HG02571 (cell line): Measurements from ENCODE around the gene BLVRA.
"Not testable (repeated sequence)": the region's sequence is repeated elsewhere in the genome, so short reads cannot be mapped to it uniquely, and the experiment has no call there.

Experiments used
- ATAC-seq: cut with Tn5 transposase; IDR thresholded peaks from one replicate; pipeline ENCODE4 v1.9.1; 2021; ENCODE audit warnings: mild to moderate bottlenecking, moderate library complexity; ENCODE audit not compliant: unreplicated experiment

The BLVRA gene

DNA sequence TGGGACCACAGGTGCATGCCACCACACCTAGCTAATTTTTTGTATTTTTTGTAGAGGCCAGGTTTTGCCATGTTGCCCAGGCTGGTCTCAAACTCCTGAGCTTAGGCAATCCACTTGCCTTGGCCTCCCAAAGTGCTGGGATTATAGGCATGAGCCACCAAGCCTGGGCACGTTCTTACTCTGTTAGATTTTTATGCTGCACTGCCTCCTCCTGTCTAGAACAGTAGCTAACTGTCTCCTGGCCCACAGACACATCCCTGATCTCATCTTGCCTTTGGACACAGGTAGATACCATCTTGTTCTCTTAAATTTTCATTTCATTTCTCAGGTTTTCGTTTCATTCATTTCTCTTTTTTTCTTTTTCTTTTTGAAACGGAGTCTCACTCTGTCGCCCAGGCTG, 41.1 kb downstream of the BLVRA start:
- ATAC-seq, result no peak

- ATAC-seq, result no peak
Measured at GRCh38 chr7:43803865-43804264, 45.4 kb downstream of the BLVRA start.

- no peak for ATAC-seq
Measured at GRCh38 chr7:43808410-43808809, 49.9 kb downstream of the BLVRA start.

- not testable (repeated sequence) for ATAC-seq
Measured at GRCh38 chr7:43810195-43810941, 51.9 kb downstream of the BLVRA start.

- no peak for ATAC-seq
Measured at GRCh38 chr7:43815373-43815772, 56.9 kb downstream of the BLVRA start.

GRCh38 chr7:43816046-43816797, 57.7 kb downstream of the BLVRA start:
- ATAC-seq, result not testable (repeated sequence)

DNA sequence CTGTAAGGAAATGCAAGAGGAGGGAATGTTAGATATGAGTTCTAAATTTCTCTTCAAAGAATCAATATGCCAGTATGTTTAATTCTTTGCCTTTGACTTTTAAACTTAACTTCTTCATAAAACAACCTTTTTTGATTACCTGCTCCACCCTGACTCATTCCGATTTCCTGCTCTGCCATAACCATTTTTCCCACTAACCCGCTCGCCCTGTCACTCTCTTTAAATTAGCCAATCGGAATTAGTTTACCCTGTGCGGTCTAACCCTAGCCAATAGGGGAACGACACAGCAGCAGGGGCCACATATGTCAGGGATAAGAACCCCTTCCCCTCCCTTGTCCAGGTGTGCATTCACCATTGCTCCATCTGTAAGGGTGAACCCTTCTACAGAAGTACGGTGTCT, 64.9 kb downstream of the BLVRA start:
- not testable (repeated sequence) for ATAC-seq

GRCh38 chr7:43823941-43824340, 65.5 kb downstream of the BLVRA start:
- ATAC-seq, result no peak

DNA sequence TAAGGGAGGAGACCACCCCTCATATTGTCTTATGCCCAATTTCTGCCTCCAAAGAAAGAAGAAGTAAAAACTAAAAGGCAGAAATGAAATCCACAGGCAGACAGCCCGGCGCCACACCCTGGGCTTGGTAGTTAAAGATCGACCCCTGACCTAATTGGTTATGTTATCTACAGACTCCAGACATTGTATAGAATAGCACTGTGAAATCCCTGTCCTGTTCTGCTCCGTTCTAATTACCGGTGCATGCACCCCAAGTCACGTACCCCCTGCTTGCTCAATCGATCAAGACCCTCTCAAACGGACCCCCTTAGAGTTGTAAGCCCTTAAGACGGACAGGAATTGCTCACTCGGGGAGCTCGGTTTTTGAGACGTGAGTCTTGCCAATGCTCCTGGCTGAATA, 66.0 kb downstream of the BLVRA start:
- not testable (repeated sequence) for ATAC-seq

GRCh38 chr7:43824963-43825362, 66.5 kb downstream of the BLVRA start:
- no peak for ATAC-seq

- ATAC-seq, result no peak
Measured at GRCh38 chr7:43825391-43825808, 66.9 kb downstream of the BLVRA start.

GRCh38 chr7:43830917-43831316, 72.4 kb downstream of the BLVRA start:
- not testable (repeated sequence) for ATAC-seq

GRCh38 chr7:43834463-43835251, 76.2 kb downstream of the BLVRA start:
- no peak for ATAC-seq

DNA sequence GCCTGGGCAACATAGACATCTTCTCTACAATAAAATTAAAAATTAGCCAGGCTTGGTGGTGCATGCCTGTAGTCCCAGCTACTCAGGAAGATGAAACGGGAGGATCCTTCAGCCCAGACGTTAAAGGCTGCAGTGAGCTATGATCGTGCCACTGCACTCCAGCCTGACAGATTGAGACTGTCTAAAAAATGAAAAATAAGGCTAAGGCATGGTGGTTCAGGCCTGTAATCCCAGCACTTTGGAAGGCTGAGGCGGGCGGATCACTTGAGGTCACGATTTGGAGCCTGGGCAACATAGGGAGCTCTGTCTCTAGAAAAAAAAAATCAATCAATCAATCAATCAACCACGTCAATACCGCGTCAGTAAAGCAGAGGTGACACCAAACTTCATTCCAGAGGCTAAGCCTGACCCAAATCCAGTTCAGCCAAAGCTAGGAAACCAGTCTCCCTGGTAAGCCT, 79.8 kb downstream of the BLVRA start:
- no peak for ATAC-seq

- ATAC-seq, result no peak
Measured at GRCh38 chr7:43843296-43843695, 84.8 kb downstream of the BLVRA start.

DNA sequence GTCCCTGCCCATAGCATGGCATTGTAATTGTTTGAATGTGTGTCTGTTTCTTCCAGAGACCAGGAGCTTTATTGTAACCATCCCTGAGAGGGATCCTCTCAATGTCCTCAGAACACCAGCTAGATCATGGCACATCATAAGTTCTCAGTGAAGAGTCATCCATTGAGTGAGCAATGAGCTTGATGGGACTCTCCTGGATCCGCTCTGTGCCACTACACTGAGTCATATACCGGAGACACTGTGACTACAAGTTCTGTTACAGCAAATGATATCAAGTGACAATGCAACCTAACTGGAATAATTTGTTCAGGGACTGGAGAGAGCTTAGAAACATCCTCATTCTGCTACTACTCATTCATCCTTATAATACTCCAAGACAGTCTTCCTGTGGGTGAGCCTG, 85.8 kb downstream of the BLVRA start:
- no peak for ATAC-seq

- ATAC-seq, result no peak
Measured at GRCh38 chr7:43844662-43845061, 86.2 kb downstream of the BLVRA start.

DNA sequence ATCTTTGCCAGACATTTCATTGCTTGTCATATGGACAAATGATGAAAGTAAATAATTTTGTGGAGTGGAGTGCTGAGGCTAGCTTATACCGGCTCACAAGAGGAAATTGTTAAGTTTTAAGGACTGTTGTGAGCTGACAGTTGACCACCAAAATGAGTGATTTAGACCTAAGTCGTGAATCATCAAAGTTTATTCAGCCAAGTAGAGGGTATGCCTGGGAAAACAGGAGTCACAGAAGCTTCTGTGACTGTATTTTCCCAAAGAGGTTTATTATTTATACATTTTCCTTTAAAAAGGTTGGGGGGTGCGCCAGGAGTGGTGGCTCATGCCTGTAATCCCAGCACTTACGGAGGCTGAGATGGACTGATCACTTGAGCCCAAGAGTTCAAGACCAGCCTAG, 89.0 kb downstream of the BLVRA start:
- ATAC-seq, result no peak

DNA sequence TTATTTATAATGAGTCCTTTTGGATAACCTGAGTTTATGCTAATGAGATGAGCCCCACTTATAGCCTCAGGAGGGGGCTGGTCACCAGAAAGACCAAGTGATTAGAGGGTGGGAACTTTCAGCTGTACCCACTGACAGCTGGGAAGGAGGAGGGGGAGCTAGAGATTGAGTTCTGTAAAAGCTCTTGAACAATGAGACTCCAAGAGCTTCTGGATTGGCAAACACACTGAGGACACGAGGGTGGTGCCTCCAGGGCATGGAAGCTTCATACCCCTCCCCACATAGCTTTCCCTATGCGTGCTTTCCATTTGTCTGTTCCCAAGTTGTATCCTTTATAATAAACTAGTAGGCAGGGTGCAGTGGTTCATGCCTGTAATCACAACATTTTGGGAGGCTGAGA, 90.6 kb downstream of the BLVRA start:
- no peak for ATAC-seq

GRCh38 chr7:43850348-43851116, 92.1 kb downstream of the BLVRA start:
- ATAC-seq, result no peak

DNA sequence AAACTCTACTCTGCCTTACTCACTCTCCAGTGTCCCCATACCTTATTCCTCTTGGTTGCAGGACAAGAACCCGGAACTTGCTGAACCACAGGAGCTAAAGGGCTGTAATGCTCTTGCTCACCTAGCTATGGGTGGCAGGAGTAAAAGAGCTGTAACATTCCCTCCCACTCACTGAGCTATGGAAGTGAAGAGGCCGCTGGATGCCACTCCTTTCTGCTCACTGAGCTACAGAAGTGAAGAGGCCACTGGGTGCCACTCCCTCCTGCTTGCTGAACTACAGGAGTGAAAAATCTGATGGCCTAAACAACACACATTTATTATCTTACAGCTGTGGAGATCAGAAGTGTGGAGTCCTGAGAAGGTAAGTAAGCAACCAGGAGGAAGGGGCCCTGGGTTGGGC, 93.3 kb downstream of the BLVRA start:
- no peak for ATAC-seq
